Dedifferentiated amniotic fluid mesenchymal stem cell (primary cell): ENCODE results near the gene ABCC9.
"Not testable (repeated sequence)": the region's sequence is repeated elsewhere in the genome, so short reads cannot be mapped to it uniquely, and the experiment has no call there.

ENCODE experiments used
- DNase-seq: peaks from one replicate; pipeline ENCODE4 v3.0.0-alpha.2; 2016; ENCODE audit errors: extremely low spot score

Gene ABCC9

DNA sequence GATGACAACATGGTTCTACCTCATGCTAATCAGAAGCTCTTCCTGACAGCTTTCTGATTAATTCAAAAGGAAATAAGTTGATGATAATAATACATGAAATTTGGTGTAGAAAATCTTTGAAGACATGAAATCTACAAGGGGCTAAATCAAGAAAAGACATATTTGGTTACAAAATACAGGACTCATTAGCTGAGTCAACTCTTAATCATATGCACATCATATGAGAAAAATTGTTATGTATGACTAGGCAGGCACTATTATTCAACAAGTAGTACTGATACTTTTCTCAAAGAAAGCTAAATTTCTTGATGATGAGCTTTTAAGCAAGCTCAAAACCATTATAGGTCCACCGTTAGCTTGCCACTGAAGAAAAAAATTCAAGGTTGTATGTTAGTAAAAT is 7.1 kb downstream of the ABCC9 start:
- DNase-seq: no peak

GRCh38 chr12:21933656-21934055 is 7.6 kb downstream of the ABCC9 start:
- no peak for DNase-seq

- not testable (repeated sequence) for DNase-seq
Observed at GRCh38 chr12:21929972-21930371, 11.3 kb downstream of the ABCC9 start.

GRCh38 chr12:21925296-21925913 is 15.8 kb downstream of the ABCC9 start:
- no peak for DNase-seq

DNA sequence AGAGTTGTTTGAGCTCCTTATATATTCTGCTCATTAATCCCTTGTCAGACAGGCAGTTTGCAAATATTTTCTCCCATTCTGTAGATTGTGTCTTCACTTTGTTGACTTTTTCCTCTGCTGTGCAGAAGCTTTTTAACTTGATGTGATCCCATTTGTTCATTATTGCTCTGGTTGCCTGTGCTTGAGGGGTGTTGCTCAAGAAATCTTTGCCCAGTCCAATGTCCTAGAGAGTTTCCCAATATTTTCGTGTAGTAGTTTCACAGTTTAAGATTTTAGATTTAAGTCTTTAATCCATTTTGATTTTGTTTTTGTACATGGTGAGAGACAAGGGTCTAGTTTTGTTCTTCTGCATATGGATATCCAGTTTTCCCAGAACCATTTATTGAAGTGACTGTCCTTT is 19.8 kb downstream of the ABCC9 start:
- DNase-seq: no peak

DNA sequence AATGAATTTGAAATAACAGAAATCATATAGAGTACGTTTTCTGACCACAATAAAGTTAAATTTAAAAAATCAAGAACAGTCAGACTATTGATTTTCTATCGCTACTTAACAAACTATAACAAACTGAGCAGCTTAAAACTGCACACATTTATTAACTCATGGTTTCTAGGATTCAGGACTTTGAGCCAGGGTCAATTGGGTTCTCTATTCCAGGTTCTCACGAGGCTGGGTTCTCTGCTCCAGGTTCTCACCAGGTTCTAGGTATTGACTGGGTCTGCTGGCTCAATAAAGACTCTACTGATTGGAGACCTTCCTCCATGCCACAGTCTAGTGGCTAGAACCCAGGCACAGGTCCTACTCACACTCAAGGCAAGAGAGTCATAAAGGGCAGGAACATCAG is 22.8 kb downstream of the ABCC9 start:
- DNase-seq: no peak

- no peak for DNase-seq
Observed at GRCh38 chr12:21913823-21914222, 27.4 kb downstream of the ABCC9 start.

GRCh38 chr12:21912318-21912717 is 28.9 kb downstream of the ABCC9 start:
- DNase-seq: no peak

GRCh38 chr12:21911832-21912231 is 29.4 kb downstream of the ABCC9 start:
- DNase-seq: no peak

- no peak for DNase-seq
Observed at GRCh38 chr12:21910657-21911056, 30.6 kb downstream of the ABCC9 start.

- DNase-seq: no peak
Observed at GRCh38 chr12:21907948-21908837, 33.0 kb downstream of the ABCC9 start.

DNA sequence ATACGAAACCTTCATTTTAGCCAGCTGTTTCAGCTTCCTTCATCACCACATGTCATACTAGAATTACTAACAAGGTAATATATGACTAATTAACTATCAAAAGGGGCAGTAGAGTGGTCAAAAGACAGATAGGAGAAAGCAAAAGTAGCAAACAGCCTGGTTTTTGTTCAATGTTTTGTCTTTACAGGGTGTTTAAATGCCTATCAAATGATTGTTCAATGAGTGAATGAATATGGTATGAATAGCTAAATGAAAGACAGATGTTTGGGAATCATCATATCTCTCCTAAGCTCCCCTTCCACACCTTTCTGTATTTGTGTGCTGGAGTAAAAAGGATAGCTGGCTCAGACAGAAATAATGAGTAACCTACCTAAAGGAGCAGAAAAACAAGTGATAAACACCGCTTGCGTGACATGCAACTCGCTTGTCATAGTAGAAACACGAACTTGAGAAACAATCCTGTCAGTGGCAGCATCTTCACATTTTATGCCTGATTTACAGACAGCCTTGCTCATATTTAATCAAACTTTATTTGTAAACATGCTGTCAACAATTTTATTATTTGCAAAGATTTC is 34.2 kb downstream of the ABCC9 start:
- no peak for DNase-seq

- not testable (repeated sequence) for DNase-seq
Observed at GRCh38 chr12:21899532-21899931, 41.7 kb downstream of the ABCC9 start.

DNA sequence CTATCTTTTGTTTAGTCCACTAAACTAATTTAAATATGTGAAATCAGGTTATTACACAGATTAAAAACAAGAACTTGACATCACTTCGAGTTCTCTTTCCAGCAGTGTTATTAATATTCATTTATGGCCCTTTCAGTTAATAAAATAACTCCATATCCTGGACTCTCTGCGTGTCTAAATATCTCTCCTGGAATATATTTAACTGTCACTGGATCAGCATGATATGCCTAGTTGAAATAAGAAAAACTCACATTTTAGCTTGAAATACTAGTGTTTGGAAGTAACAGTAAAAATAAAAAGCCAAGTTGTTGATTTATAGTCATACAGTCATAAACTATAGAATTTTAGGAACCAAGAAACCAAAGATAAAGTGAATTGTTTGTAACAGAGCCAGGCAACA is 45.6 kb downstream of the ABCC9 start:
- no peak for DNase-seq

- DNase-seq: no peak
Observed at GRCh38 chr12:21894792-21895595, 46.2 kb downstream of the ABCC9 start.

- DNase-seq: no peak
Observed at GRCh38 chr12:21893924-21894323, 47.3 kb downstream of the ABCC9 start.

DNA sequence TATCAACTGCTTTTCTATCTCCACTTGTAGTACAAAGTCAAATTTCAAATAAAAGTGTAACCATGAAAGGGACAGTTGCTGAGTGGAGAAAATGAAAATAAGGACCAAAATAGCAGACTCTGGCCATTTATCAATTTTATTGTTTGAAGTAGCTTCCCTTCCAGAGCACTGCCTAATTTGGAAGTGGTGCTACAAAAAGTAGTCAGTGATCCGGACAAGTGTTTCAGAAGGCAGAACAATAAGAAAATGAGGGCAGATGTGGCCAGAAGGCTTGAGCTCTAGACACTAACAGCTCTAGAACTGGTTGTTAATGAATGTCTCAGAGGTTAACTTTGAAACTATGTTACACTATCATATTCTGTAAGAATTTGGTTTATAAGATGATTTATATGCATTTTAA is 48.9 kb downstream of the ABCC9 start:
- no peak for DNase-seq

- no peak for DNase-seq
Observed at GRCh38 chr12:21891751-21892217, 49.4 kb downstream of the ABCC9 start.

DNA sequence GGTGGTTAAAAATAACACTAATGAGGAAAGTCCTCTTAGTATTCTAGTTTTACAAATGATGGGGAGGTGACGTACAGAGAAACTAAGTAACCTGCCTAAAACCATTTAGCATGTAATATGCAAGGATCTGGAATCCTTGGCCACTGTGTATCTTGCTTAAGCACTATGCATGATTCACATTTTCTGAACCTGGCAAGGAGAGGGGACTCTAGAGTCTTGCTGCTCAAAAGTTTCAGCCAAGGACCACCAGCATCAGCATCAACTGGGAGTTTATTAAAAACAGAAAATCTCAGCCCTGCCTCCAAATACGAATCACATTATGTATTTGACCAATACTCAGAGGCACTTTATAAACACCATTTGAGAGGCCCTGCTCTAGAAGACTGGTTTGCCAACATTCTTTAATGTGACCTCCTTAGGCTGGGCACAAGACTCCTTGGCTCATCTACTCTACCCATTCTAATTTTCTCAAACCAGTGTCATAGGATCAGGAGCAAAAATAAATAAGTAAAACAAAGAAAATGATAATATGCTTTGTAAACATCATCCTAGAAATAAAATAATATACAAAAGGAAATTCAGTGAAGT is 52.9 kb downstream of the ABCC9 start:
- no peak for DNase-seq

DNA sequence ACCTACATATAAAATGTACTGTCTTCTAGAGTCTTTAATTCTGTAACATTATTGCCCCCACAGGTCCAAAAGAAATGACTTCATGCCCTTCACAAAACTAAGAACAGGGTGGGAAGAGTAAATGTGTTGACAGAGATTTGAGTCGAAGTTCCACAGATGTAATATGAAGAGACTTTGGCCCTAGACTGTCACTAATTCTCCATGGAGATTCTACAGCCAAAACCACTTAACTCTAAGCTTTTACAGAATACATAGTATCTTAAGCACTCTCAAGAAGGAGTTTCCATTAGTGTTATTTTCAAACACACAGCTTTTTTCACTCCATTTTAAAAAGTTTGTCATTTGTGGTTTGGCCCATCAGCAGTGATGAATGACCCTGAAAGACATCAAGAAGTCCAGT is 56.3 kb downstream of the ABCC9 start:
- DNase-seq: no peak

GRCh38 chr12:21882635-21883034 is 58.6 kb downstream of the ABCC9 start:
- DNase-seq: no peak

- DNase-seq: no peak
Observed at GRCh38 chr12:21881965-21882364, 59.3 kb downstream of the ABCC9 start.
